Measurements from ENCODE around the gene GRM4.
"Not testable (repeated sequence)": the region's sequence is repeated elsewhere in the genome, so short reads cannot be mapped to it uniquely, and the experiment has no call there.

The GRM4 gene

DNA sequence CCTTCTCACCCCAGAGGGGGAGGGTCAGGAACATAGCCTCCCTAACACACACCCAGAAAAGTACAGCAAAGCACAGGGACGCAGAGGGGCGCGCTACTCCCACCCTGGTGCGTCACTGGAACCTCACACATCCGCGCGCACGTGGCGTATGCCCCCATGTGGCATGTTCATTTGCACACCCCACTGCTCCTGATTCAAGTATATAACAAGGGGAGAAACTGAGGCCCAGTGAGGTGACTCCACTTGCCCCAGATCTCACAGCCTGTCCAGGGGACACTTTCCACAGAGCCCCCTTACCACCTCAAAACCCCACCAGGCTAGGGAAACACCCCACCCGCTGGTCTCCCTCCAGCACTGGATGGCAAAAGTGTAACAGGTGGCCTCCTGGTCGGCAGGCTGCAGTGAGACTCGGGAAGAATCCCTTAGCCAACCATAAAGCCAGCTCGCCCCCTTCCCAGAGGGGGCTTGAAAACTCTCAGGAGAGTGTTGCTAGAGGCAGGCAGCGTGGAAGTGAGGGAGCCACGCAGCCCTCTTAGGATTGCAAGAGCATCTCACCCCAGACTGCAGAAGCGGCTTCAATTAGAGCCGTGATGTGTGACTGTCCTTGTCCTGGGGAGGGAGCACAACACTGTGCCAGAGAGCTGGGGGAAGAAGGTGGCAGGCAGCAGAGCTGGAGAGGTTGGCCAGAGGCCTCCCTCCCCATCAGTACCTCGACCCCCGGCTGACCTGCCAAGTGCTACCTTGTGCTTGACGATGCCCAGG is at the start of gene GRM4:
Gene GRM4, minus strand, starts transcription at position 67 of the 762 bp plus-strand sequence. CDS start 12,591 bp downstream, outside the sequence.
- DNase-seq, result no peak

DNA sequence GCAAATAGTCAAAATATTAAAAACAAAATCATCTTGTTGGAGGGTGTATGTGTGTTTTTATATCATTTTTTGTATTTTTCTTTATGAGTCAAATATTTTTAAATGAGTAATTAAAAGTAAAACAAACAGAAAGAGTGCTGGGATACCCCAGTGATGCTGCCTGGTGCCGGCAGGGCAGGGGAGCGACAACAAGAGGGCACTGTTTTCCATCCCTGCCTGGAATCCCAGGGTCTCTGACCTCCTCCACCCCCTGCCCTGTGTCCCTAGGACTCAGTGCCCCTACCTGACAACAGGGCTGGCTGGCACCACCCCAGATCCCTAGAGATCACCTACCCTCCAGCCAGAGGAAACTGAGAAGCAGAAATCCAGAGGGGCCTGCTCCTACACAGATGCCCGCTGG is 48.9 kb upstream of the GRM4 start:
- DNase-seq, result no peak

DNA sequence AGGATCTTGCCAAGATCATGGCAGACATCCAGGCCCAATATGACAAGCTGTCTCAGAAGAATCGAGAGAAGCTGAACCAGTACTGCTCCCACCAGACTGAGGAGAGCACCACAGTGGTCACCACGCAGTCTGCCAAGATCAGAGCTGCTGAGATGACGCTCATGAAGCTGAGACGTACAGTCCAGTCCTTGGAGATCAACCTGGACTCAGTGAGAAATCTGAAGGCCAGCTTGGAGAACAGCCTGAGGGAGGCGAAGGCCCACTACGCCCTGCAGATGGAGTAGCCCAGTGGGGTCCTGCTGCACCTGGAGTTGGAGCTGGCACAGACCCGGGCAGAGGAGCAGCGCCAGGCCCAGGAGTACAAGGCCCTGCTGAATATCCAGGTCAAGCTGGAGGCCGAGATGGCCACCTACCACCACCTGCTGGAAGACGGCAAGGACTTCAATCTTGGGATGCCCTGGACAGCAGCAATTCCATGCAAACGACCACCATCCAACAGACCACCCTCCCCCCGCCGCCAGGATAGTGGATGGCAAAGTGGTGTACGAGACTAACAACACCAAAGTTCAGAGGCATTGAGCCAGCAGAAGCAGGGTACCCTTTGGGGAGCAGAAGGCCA is 44.7 kb upstream of the GRM4 start:
- DNase-seq, result no peak

DNA sequence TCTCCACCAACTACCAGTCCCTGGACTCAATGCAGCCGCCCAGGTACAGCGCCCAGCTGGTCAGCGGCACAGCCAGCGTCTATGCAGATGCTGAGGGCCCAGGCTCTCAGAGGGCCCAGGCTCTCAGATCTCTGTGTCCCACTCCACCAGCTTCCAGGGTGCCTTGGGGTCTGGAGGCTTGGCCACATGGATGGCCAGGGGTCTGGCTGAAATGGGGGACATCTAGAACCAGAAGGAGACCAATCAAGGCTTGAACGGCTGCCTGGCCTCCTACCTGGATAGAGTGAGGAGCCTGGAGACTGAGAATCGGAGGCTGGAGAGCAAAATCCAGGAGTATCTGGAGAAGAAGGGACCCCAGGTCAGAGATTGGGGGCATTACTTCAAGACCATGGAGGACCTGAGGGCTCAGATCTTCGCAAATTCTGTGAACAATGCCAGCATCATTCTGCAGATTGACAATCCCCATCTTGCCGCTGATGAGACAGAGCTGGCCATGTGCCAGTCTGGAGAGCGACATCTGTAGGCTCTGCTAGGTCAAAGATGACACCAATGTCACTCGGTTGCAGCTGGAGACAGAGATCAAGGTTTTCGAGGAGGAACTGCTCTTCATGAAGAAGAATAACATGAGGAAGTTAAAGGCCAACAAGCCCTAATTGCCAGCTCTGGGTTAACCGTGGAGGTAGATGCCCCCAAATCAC is 44.1 kb upstream of the GRM4 start:
- DNase-seq, result no peak

DNA sequence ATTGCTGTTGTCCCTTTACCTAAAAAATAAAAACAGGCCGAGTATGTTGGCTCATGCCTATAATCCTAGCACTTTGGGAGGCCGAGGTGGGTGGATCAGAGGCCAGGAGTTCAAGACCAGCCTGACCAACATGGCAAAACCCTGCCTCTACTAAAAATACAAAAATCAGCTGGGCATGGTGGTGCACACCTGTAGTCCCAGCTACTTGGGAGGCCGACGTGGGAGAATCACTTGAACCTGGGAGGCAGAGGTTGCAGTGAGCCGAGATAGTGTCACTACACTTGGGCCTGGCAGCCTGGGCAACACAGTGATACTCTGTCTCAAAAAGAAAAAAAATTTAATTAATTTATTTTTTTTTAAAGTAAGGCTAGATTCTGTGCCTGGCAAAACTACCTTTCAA is 38.8 kb upstream of the GRM4 start:
- not testable (repeated sequence) for DNase-seq

DNA sequence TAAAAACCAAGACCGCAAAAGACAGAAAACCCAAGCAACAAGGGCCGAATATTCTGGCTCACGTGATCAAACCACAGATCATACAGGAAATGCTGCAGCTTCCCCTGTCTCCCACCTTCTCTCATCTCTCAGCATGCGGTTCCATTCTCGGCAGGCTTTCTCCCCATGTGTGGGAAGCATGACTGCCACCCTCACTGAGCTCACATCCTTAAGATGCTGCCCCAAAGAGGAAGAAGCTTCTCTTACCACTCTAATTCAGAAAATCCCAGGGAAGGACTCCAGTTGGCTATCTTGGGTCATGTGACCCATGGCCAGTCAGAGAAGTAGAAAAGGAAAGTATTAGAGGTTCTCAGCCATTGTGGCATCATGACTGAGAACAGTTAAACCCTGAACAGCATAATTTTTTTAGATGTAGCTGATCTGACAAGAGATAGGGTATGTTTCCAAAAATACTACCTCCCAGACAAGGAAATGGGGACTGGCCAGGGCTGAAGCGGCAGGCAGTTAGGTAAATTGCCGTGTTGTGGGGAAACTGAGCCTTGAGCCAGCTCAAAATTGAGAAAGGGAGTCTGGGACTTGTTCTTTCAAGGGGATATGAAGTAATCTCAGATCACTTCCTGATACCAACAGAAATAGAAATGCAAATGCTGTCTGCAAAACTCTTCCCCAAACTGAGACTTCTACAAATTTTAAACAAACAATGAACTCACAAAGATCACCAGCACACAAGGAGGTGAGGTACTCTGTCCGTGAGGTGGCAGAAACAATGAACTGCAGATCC is 37.1 kb upstream of the GRM4 start:
- DNase-seq, result no peak

DNA sequence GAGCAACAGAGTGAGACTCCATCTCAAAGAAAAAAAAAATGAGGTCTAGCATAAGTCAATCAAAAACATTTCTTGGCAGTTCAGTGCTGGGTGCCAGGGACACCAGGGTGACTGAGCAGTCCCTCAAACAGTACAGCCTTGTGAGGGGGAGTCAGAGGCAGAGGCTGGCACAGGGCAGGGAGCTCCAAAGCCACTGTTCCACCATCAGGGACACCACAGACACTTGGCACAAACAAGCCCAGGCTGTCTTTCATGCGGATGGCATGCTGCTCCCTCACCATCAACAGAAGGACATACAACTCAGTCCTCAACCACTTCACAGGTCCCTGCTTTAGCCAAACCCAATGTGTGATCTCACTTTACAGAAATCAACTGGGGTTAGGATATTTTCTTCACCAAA is 36.0 kb upstream of the GRM4 start:
- DNase-seq, result no peak

DNA sequence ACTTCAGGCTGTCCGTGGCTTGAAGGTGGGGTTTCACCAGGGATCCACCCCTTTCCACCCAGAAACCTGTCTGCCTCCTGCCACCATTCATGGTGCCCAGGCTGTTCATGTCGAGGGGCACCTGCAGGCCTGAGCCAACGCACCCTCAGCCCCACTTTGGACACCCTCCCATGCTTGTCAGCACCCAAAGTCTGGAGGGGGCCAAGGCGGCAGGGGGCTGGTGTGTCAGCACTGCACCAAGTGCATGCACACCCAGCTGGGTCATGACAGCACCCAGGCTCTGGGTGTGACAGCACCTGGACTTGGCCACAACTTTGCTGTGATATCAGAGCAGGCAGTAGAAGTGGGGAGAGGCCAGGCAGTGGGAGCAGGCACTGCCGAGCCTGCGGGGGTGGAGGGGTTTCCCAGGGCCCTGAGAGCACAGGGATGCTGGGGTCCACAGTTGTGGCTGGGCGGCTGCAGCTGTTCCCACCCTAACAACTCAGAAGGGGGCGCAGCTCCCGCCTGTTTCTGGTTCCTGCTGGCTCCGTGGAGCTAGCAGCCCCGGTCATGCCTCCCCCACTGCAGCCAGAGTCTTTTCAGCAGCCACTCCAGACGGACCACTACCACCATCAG is 33.3 kb upstream of the GRM4 start:
- DNase-seq, result no peak

DNA sequence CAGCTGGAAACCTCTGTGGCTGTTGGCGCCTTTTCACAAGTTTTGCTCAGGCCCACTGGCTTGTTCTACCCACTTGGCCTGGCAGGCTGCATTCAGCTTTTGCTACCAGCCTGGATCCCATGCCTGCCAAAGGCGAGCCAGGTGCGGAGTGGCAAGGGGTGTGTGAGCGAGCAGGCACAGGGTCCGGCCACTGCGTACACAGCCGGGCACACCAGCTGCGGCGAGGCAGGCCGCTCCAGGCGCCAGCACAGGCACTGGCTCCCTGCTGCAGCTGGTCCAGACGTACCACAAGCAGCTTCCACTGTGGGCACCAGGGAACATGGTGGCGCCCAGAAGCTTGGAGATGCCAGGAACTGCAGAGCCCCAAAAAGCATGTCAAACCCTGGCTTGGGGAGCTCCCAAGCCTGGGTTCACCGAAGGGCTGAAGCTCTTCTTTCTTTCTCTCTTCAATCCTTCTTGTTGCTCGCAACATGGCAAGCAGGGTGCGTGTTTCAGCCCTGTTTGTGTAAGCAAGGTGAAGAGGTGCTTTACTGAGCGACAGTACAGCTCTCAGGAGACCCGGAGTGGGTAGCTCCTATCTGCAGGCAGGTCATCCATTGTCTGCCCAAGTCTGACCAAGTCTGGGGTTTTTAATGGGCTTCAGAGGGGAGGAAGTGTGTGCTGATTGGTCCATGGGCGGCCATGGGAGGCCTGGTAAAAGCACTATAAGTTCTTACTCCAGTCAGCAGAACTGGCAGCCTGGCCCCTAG is 32.6 kb upstream of the GRM4 start:
- no peak for DNase-seq

DNA sequence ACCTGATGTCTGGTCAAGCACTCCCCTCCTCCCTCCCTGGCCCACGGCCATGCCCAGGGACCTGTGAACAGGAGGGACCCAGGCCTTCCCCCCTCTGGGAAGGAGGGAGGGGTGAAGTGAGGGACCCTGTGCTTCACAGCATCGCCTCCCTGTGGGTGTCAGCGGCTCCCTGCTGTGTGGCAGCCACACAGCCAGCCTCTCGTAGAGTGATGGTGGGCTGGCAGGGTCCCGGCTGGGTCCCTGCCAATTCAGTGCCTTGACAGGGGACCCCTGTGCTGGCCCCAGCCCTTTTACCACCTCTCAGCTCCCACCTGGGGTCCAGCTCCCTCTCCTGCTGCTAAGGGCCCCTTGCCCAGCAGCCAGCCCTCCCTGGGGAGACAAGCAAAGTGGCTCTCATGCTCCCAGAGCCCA is 31.3 kb upstream of the GRM4 start:
- no peak for DNase-seq

DNA sequence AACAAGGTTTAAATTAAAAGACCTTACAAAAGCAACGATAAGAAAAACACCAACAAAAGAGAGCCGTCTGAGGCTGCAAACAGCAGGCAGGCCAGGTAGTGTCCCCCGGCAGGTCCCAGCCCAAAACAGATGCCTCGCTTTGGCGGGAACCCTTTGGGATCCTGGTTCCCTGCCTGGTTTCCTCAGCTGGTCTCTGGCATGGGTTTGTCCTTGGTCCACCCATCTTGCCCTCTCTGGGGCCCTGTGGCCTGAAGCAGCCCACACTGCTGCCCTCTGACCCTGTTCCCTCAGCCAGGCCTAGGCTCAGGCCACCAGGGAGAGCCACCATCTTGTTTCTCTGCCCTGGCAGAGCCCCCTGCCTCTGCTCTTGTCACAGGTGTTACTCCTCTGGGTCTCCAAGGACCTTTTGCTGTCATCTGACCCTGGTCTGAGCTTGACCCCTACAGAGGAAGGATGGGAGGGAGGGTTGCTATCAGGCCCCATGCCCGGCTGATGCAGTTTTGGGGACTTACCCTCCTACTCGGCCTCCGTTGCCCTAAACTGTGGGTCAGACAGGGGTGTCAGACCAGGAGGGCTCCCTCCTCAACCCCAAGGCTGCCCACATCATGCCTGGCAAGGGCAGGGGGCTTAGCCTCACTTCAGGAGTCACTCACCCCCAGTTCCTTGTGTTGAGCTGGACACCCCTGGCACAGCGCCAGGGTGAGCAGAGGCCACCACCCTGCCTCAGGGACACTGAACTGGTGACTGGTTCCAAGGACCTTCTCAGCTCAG is 30.6 kb upstream of the GRM4 start:
- no peak for DNase-seq

DNA sequence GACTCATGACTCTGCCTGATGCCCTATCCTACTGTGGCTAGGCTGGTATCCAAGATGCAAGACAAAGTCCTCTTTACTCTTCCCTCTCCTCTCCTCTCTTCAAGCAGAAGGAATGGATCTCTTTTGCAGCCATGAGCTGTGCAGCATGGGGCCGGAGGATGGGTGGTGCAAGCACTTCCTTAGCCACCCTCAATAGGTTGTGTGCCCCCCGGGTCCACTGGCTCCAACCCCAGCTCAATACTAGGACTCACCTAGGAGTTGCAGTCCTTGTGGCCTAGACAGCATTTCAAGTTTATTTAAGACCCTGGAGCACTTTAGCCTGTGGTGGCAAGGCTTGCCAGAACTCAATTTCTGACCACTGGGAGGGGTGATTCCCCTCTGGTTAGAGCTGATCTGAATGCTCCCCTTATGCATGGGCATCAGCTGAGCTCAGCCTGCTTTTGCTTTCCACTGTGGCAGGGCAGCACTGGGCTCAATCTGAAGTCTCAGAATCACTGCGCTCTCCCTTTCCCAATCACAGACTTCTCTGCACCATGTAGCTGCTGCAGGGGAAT is 29.0 kb upstream of the GRM4 start:
- no peak for DNase-seq

DNA sequence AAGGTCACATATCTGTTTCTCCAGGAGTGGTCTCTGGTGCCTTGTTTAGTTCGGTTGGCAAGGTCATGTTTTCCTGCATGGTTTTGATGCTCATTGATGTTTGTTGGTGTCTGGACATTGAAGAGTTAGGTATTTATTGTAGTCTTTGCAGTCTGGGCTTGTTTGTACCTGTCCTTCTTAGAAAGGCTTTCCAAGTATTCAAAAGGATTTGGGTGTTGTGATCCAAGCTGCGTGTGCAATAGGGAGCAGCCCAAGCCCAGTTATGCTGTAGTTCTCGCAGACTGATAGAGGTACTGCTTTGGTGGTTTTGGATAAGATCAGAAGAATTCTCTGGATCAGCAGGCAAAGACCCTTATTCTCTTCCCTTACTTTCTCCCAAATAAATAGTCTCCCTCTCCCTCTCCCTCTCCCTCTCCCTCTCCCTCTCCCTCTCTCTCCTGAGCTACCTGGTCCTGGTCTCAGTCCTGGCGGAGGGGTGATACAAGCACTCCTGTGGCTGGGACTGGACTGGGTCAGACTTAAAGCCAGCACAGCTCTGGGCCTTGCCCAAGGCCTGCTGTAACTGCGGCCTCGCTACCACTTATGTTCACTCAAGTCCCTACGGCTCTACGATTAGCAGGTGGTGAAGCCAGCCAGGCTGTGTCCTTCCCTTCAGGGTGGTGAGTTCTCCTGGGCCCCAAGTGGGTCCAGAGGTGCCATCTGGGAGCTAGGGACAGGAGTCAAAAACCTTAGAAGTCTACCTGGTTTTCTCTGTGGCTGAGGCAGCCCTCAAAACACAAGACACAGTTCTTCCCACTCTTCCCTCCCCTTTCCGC is 27.3 kb upstream of the GRM4 start:
- no peak for DNase-seq

DNA sequence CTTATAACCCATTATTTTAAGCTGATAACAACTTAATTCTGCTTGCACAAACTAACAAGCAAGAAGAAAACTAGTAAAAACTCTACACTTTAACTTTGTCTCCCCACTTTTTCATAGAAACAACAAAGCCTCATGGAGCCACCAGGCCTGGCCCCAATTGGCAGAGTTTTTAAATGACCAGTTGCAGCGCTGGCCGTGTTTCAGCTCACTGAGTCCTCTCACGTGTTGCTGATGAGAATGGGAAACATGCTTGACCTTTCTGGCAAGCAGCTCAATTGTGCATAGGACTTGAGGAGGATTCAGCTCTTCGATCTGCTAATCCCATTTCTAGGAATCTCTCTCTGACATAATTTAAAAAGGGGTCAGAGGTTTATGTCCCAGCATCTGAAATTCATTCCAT is 24.5 kb upstream of the GRM4 start:
- DNase-seq, result no peak

DNA sequence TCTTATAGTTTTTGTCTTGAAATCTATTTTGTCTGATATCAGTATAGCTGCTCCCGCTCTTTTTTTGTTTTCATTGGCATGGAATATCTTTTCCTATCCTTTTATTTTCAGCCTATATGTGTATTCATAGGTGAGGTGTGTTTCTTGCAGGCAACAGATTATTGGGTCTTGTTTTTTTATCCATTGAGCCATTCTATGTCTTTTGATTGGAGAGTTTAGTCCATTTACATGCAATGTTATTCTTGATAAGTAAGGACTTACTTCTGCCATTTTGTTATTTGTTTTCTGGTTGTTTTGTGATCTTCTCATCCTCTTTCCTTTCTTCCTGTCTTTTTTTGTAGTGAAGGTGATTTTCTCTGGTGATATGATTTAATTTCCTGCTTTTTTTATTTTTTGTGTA is 24.0 kb upstream of the GRM4 start:
- DNase-seq, result no peak

DNA sequence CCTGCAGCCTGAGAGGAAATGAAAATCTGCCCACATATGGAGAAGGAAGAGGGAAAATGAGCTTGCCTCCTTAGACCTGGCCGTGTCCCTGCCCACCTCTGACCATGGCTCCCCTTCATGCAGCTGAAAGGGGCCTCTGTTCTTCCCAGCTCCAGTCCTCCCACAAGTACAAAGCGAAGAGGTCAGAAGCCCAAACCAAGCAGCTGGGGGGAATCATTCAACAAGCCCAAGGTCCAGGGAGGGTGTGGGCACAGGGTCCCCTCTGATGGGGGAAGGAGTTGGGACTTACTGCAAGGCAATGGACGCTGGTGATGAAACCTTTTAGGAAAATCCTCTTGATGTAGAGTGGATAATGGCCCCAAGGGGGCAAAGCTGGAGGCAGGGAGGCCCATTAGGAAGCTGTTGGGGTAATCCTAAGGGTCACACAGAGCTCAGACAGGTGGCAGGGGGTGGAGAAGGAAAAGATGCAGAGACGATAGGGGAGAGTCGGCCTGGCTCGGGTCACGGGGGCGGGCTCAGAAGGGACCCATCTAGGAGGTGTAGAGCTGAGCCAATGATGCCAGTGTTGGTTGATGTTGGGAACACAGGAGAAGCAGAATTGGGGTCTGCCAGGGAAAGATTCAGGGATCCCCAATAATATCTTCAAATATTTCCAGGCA is 16.1 kb upstream of the GRM4 start:
- no peak for DNase-seq

DNA sequence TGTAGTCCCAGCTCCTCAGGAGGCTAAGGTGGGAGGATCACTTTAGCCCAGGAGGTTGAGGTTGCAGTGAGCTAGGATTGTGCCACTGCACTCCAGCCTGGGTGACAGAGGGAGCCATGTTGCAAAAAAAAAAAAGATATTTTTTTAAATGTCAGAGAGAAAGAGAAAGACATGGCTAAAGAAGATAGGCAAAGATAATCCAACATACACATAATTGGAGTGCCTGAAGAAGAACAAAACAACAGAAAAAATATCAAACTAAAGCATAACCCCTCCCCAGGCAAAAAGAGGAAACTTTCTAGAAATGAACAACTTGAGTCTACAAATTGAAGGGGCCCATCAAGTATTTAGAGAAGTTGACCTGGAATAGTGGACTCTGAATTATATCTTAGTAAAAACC is 14.0 kb upstream of the GRM4 start:
- no peak for DNase-seq

DNA sequence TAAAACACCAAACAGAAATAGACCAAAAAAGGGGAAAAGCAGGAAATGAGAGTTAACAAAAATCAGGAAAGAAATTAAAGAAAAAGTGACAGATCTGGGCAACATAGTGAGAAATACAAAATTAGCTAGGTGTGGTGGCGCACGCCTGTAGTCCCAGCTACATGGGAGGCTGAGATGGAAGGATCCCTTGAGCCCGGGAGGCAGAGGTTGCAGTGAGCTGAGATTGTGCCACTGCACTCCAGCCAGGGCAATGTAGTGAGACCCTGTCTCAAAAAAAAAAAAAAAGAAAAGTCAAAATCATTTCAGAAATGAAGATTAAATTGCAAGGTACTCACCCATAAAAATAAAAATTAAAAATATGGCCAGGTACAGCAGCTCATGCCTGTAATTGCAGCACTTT is 13.0 kb upstream of the GRM4 start:
- no peak for DNase-seq

DNA sequence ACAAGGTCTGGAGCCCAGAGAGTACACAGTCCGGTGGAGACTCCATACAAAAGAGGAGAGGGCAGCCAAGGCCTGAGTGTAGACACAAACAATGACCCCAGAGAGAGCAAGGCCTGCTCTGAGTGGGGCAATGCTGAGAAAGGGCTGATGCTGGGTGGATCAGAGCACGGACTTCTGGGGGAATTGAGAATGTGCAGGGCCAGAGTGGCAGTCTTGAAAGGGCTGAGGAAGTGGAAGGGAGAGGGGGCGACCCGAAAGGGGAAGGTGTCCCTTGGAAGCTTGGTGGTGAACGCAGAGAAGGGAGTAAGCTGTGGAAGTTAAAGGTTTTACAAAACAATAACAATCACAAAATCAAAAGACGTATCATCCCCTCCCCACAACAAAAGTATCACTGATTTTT is 12.0 kb upstream of the GRM4 start:
- DNase-seq, result no peak
